Stimulated activated CD4-positive, alpha-beta T cell treated with anti-CD3 and anti-CD28 coated beads, Interleukin-4, amount 100 ng/mL, for 4 hours (primary cell): ENCODE data around the gene HAND1.
A peak's percentile ranks its signal among the peaks of the same experiment; 100 is the strongest.

ENCODE experiments used
- DNase-seq, 2 experiments: peaks; one replicate each; pipeline ENCODE4 v3.0.0-alpha.2; 2020

Gene HAND1

DNA sequence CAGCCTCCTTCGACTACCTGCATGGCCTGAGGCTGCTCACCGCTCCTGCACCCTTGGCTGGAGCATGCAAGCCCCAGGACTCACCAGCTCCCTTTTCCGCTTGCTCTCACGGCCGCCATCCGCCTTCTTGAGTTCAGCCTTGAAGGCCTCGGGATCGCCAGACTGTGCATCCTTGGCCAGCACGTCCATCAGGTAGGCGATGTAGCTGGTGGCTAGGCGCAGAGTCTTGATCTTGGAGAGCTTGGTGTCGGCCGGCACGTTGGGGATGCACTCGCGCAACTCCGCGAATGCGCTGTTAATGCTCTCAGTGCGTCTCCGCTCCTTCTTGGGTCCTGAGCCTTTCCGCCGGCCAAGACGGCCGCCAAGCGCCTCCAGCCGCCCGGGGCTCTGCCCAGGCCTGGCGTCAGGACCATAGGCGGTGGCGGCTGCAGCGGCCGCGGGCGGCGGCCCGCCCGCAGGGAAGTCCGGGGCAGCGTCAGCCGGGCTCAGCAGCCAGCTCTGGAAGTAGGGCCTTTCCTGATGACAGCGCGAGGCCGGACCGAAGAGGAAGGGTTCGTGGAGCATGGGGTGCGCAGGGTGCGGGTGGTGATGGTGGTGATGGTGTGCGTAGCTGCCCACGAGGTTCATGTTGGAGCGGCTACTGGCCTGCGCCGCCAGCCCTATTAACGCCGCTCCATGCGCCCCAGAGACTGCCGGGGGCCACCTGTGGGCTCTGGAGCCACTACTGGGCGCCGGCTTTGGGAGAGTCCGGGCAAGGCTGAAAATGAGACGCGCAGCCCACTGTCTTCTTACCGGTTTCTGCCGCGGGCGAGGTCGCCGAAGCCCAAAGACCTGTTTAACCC lies 424 bp downstream of the HAND1 start:
- DNase-seq = no peak

DNA sequence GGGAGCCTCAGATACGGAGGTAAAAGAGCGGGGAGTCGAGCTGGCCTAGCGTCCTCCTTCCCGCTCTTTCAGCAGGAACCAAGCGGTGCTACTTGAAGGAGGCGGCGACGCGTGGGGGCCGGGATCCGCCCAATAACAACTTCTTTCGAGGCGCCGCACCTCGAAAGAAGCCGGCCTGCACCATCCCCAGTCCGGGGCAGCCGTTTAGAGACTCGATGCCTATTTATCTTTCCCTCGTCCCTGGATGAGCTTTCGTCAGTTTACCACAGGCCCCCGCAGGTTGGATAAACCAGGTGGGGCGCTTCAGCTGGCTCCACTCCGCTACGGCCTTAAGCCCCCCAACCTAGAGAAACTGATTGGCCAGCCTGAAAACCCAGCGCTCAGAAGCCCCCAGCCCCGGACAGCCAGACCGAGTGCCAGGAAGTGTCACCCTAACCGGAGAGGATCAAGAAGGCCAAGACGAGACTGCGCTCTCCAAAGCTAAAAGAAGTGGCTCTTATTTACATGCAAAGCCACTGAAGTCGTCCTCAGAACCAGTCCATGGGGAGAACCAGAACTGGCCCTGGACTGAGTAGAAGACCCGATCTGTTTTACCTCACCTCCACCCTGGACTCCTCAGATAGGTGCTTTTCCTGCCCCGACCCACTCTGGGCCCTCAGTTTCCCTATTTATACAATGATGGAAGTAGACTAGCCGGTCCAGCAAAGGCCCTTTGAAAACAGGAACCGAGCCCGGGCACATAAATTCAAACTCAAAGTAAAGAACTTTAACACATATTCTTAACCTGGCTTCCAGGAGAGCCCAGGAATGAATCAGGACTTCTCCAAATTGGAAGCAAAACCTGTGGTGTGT lies 1.4 kb downstream of the HAND1 start:
- DNase-seq = no peak

DNA sequence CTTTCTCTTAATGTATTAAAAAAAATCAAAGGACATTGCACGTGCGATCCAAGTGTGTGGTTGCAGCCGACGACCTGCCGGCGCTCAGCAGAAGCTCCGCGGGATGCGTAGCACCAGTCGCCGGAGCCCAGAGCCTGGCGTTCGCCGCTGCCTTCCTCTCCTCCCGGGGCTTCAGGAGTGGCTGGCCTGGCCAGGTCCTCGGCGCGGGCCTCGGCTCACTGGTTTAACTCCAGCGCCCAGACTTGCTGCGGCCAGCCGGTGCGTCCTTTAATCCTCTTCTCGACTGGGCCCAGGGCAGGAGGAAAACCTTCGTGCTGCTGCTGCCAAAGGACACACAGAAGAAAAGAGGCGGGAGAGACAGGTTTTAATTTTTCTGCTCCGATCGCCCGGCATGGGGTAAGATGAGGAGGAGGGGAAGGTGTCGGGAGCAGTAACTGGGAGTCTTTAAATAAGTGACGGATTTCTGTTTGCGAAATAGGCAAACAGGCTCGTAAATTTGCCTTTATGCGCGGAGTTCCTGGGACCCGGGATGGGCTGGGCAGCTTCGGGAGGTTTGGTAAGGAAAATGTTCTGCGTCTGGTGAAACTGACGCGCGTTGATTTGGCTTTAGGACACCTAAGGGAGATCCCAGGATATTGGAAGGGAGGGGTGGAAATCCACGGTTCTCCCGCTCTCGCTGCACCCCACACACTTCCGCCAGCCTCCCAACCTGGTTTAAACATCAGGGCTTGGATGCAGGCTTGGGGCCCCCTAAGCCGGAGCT lies 2.3 kb downstream of the HAND1 start:
- DNase-seq = no peak

DNA sequence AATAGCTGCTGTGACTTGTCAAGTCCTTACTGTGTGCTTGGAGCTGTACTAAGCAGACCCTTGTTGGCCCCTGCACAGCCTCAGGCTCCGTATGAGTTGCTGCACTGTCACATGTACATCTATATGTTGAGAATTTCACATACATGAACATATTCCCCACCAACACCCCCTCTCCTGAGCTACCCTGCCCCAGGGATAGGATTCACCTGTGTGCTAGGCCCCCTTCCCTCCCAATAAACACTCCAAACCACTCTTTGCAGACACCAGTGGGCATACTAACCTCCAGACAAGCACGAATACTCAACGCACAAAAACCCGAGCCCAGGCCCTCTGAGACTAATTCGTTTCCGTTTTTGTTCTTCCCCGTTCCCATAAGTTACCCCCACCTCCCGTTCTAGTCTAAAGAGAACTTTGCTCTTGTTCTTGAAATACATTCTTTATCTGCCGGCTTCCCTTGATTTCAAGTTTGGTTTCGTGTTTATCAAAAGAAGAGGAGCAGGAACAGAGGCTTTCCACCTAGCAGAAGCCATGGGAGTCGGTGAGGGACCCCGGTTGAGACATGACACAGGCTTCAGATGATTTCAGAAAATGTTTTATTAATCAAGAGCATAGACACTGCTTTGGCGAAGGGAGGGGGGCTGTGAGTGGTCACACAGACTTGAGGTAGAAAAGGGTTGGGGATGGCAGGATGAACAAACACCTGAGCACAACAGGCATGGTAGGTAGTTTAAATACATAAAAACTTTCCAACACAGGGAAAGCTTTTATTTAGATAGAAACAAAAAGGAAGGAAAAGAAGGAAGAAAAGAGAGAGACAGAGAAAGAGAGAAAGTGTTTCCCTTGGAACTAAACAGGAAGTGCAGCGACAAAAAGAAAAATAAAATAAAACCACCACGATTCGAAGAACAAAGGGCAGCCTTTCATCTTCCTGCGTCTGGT lies 3.4 kb downstream of the HAND1 start:
- DNase-seq = no peak

DNA sequence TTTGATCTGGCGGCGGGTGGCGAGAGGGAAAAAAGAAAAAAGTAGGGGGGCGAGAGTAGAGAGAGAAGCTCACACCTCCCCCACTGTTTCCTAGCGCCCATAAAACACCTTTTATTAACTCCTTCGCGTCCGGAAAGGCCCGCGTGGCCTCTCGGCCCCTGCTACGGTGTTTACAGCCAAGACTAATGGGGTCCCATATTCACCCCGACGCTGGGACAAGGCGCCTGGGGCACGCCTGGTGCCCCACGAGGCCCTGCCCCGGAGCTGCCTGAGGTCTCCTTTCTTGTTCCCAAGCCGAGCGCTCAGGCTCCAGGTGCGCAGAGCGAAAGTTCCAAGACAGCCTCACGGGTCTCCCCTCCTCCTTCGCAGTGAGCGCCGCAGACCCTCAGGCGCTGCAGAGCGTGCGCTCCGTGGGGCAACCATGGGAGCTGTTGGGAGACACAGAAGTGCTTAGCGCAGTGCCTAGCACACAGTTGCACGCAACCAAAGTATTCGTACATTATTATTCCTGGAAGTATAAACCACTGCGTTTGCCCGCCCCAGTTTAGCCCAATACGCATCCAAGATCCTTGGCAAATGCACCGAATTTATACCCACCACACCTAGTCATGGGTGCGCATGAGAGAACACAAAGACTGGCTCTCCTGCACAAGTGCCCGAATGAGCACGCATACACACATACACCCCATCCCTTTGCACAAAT lies 4.3 kb downstream of the HAND1 start:
- no peak for DNase-seq

DNA sequence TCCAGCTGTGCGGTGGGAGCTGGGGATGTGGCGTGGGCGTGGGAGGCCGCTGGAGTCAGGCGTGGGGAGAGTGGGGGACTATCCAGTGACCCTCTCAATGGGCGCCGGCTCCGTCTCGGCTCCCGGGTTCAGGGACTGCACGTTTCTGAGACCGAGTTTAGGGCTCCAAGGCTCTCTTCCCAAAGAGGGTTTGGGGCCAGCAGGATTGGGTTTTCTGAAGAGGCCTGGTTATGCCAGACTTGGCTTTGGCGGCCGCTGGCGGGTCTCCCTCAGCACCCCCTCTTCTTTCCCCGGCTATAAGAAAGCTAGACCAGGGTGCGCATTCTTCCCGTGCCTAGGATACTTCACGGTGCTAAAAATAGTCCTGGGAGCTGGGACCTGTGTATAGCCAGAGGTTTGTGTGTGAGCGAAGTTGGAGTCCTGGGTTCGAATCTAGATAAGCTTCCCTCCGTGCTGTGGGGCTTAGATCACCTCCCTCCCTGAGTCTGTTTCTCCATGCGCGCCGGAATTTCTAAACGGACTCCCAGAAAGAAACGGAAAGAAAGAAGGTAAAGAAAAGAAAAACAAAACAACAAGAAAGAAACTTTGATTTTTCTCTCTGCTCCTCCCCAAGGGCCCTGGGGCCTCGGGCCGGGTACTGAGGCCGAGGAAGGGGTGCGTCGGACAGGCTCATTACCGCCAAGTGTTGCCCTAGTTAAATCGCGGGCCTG lies 5.0 kb downstream of the HAND1 start:
- DNase-seq = no peak

DNA sequence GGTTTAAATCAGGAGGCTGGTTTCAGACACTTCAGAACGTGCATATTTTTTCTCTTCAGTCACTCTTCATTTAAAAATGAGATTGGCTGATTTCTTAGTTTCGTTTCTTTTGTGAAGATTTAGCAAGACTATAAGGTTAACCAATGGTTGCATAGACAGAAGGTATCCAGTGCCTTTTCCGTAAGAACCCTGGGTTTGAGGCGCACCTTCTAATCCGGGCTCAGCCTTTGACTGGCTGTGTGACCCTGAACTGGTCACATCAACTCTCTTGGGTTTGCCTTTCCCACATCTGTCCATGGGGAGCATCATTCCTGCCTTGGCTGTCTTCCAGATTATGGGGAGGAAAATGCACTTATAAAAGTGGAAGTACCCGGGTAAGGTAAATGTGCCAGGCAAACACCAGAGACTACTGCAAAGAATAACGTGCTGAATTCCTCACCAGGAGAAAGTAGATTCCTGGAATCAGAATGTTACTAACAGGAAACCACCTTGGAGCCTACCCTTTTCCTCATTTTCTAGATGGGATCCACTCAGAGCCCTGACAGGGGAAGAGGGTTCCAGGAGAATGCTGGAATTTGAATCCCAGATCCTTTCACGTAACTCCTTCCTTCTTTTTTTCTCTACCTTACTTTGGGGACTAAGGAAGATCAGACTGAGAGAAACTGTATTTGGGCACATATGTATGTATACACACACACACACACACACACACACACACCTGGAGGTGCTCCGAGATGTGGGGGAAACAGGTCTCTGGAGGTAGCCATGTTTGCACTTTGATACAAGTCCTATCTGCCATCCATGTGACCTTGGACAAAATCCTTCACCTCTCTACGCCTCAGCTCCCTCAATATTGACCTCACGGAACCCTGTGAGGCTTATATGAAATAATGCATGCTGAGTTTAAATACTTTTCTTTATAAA lies 6.8 kb downstream of the HAND1 start:
- DNase-seq = no peak

DNA sequence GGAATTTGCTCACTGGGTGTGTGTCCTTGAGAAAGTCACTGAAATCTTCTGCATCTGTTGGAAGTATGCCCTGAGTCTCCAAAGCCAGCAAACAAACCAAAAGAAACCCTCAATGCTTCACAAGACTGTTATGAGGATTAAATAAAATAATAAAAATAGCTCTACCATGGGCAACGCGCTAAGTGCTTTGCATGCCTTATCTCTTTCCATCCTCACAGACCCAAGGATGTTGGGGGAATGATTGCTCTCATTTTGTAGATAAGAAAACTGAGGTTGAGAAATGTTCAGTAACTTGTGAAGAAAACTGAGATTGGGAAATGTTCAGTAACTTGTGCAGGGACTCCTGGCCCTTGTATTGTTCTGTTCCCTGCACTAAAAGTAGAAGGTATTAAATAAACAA lies 7.9 kb downstream of the HAND1 start:
- DNase-seq = no peak

DNA sequence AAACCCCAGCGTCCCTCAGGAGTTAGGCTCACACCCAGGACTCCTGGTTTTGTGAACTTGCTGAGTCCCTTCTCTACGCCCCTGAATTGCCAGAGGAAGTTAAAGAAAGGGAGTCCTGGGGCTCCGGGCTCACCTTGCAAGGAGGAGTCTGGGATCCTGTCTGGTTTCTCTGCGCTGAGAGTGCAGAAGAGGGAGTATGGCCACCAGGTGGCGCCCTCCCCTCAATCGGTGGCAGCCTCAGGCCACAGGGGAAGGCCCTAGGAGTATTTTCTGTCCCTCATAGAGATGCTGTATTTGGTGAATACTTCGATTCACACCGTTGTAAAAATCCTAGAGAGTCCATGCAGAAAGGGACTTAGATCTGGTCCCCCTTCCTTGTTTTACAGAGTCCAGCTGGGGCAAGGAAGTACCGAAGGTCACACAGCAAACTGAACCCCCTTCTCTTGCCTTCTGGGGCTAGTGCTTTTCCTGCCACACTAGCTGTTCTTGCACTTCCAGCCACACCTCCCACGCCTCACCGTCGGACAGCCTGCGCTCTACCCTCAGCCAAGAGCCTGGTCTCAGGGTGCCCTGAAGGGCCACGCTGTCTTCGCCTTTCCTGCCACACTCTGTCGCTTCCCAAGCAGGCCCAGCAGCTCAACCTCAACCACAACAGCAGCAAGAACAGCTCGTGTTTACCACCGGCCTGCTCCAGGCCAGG lies 10.2 kb downstream of the HAND1 start:
- peak; percentile 53 to 82 for DNase-seq

DNA sequence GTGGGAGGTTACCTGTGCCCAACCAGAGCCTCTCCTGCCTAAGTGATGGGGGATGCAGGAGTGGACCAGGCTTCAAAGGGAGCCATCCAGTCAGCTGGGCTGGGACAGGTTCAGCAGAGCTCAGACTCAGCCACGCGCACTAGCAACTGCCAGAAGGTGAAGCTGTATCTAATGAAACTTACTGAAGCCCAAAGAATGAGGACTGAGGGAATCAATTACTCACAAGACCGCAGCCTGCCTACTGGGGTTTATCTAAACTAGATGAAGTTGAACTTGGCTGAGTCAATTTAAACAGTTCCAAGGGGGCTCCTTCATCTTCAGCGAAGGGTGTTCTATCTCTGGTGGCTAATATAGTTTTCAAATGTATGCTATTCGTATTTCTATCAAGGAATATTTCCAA lies 11.4 kb downstream of the HAND1 start:
- DNase-seq = no peak

DNA sequence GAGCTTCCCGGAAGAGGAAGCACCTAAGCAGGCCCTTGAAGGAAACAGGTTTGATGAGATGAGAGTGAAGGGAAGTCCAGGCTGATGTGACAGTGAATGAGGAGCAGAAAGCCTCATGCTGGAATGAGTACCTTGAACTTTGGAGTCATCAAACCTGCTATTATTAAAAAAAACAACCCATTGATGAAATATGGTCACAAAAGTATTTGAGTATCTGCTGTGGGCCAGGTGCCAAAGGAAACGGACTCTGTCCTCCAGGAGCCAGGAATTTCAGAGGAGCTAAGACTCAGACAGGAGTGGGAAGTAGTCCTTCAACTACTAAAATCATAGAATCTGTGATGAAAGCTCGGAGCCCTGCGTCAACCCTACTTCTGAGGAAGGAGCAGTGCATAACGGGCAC lies 11.9 kb downstream of the HAND1 start:
- DNase-seq = no peak

DNA sequence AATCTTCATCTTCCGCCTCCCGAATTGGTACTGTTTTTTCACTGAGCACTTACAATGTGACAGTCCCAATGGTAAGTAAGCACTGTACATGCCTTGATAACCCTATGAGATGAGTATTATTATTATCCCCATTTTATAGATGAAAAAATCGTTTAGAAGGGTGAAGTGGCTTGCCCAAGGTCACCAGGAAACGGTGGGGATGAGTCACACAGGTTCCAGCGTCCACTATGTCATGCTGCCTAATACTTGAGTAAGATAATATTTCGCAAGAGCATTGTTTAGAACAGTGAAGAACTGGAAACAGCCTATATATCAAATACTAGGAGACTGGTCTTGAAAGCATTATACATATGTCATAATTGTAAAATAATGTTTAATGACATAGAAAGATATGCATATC lies 12.9 kb downstream of the HAND1 start:
- no peak for DNase-seq

DNA sequence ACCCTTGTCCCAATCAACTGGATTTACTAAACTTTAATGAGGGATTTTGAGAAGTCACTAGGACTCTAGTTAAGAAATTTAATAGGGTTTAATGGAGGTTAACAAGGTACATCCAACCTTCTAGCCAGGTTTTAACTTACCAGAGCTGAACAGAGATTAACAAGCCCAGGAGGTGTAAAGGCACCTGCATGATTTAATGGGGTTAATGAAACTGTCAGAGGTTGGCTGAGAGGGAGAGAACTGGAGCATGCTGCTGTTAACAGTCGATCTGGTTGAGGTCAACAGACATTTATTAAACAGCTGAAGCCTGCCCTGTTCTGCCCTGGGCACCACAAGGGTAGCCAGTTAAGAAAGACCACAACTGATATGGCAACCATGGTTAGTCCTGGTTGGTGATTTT lies 13.6 kb downstream of the HAND1 start:
- no peak for DNase-seq

DNA sequence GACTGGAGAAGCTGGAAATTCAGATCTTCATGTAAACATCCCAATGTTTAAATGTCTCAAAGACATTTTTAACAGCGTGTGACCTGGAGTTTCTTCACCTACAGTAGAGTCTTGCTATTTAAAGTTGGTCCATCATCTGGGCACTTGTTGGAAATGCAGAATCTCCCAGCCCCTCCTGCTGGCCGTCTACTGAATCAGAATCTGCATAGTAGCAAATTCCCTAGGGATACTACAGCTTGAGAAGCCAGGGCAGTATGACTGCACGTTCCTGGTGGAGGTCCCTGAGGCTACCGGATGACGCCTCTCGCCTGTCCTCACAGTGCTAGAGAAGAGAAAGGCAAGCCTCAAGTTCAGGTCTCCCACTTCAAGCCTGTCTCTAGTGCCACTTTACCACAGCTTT lies 16.5 kb downstream of the HAND1 start:
- DNase-seq = no peak

DNA sequence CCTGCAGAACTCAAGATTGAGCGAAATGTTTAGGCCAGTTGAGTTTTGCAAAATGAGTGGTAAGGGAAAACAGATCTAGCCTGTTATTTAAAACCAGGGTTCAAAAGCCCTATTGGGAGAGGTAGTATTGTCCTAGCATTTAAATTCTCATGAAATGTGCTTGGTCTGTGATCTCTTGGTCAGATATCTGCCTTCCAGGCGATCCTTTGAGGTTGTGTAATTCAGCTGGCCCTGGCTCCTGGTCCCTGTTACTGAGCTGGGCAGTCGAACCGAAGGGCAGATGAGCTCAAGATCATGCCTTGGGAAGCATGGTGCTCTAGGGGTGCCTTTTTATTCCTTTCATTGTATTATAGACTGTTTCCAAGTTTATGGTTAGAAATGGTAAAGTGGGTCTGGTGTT lies 17.9 kb downstream of the HAND1 start:
- no peak for DNase-seq

DNA sequence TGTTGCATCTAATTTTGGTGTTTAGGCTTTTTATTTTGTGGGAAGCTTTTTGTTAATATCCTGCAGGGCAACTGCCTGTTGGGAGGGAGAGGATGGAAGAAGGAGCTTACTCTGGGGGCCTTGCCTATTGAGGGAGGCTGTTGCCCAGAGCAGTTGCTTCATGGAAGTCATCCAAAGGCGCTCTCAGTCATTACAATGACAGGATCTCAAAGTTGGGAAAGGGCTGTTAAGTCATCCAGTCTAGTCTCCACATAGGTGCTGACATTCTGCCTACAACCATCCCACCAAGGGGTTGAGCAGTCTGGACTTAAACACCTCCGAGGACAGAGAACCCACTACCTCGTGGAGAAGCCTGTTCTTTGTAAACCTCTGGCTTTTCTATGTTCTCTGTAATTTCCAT lies 19.0 kb downstream of the HAND1 start:
- DNase-seq = no peak

DNA sequence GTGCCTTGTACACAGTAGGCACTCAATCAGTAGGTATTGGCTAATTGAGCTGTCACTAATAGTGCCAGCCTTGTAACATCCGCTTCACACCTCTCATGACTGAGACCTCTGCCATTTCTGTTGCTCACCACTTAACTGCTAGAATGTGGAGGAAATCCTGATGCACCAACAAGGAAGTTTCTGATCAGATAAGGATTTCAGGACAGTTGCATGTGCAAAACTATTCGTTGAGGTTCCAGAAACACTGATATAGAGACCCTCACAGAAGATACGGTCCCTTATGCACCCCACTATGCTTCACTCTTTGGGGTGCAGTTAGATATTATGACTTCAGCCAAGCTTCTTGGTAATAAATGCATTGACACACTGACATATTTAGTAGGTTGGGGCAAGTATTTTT lies 21.5 kb downstream of the HAND1 start:
- no peak for DNase-seq

DNA sequence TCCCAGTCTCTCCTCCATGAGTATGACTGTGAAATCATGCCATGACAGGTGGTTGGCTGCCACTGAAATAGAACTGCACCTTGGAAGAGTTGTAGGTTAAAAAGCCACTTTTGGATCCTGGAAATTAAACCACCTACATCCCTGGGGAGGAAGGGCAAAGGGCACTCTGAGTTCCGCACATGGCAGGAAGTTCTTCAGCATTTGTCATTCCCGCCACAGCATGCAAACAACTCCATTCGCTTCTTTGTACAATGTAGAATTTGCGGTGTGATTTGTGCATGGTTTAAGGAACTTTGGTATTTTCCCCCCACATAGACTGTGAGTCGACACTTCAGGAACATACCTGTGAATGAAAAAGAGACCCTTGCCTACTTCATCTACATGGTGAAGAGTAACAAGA lies 22.4 kb downstream of the HAND1 start:
- DNase-seq = no peak

DNA sequence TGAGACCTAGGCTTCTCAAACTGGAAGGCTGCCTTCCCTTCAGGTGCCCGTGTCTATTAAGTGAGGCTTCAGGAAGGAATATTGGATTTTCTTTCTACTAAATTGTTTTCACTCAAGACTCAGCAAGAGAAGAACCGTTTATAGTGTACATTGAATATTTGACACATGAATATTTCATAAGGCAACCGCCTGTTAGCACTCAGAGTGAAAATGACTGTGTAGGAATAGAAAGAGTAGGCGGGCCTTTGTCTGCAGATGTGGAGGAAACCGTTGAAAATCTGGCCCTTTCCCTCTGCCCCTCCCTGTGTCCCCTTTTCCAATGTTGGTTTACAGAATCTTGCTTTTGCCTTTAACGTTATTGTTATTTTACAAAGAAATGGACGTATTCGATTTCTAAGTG lies 26.1 kb downstream of the HAND1 start:
- DNase-seq = no peak
